Measurements from ENCODE around the gene MCRIP1. TPM values are rescaled to one million over a fixed set of nuclear protein-coding genes. Genes with fewer than 3 reads are reported as not detected.

Gene MCRIP1
- total RNA-seq, 1 experiment from 2014 or later: 115 TPM

DNA sequence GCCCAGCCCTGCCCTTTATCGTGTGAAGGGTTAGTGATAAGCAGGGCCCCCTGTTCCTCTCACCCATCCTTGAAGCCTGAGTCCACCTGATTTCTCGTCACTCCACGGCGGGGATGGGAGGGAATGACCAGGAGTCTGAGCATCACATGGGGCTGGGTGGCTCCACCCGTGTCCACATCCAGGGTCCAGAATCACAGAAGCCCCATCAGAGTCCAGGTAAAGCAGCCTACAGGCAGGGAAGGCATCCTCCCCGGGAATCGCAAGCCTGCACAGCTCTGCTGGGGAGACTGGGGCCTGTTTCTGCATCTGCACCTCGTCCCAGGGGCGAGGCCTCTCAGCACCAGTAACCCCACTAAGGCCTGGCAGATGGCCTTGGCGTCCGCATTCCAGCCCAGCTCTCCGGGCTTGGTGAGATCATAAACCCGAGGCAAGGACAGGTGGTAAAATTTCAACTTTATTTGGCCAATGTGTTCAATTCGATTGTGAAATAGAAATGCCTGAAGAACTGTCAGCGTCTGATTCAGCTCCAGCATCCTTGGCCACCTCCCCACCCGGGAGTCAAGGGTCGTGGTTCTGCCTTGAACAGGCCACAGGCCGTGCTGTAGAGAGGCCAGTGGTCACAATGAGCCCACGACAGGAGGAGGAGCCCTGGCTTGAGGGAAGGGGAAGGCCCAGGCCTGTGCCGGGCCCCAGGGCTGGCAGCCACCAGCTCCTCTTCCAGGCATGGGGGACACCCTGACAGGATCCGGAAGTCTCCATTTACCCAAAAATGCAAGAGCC is 9.8 kb upstream of the MCRIP1 start:
- TF ChIP-seq, protein P1, sequence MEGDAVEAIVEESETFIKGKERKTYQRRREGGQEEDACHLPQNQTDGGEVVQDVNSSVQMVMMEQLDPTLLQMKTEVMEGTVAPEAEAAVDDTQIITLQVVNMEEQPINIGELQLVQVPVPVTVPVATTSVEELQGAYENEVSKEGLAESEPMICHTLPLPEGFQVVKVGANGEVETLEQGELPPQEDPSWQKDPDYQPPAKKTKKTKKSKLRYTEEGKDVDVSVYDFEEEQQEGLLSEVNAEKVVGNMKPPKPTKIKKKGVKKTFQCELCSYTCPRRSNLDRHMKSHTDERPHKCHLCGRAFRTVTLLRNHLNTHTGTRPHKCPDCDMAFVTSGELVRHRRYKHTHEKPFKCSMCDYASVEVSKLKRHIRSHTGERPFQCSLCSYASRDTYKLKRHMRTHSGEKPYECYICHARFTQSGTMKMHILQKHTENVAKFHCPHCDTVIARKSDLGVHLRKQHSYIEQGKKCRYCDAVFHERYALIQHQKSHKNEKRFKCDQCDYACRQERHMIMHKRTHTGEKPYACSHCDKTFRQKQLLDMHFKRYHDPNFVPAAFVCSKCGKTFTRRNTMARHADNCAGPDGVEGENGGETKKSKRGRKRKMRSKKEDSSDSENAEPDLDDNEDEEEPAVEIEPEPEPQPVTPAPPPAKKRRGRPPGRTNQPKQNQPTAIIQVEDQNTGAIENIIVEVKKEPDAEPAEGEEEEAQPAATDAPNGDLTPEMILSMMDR (IDR thresholded peaks at IDR 0.05): no peak
- TF ChIP-seq POLR2AphosphoS5 (IDR thresholded peaks at IDR 0.05; ENCODE audit: low read depth, low read length): no peak
- TF ChIP-seq SIN3A (IDR thresholded peaks at IDR 0.05; ENCODE audit: borderline replicate concordance, insufficient read depth, low read depth, low read length): no peak
- TF ChIP-seq, protein P2, sequence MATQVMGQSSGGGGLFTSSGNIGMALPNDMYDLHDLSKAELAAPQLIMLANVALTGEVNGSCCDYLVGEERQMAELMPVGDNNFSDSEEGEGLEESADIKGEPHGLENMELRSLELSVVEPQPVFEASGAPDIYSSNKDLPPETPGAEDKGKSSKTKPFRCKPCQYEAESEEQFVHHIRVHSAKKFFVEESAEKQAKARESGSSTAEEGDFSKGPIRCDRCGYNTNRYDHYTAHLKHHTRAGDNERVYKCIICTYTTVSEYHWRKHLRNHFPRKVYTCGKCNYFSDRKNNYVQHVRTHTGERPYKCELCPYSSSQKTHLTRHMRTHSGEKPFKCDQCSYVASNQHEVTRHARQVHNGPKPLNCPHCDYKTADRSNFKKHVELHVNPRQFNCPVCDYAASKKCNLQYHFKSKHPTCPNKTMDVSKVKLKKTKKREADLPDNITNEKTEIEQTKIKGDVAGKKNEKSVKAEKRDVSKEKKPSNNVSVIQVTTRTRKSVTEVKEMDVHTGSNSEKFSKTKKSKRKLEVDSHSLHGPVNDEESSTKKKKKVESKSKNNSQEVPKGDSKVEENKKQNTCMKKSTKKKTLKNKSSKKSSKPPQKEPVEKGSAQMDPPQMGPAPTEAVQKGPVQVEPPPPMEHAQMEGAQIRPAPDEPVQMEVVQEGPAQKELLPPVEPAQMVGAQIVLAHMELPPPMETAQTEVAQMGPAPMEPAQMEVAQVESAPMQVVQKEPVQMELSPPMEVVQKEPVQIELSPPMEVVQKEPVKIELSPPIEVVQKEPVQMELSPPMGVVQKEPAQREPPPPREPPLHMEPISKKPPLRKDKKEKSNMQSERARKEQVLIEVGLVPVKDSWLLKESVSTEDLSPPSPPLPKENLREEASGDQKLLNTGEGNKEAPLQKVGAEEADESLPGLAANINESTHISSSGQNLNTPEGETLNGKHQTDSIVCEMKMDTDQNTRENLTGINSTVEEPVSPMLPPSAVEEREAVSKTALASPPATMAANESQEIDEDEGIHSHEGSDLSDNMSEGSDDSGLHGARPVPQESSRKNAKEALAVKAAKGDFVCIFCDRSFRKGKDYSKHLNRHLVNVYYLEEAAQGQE (IDR thresholded peaks at IDR 0.05; ENCODE audit: insufficient read depth in 1 of 2, low read depth in 2 of 2, low read length in 1 of 2): no peak
- no peak for TF ChIP-seq TCF7L2 (IDR thresholded peaks at IDR 0.05; ENCODE audit: low read depth, low read length)
- H3K4me3 ChIP-seq (ENCODE audit: low read depth in 2 of 2, low read length in 2 of 2): no peak overlapping the region
- intact Hi-C loops (cut with micrococcal nuclease; ENCODE audit: unreplicated experiment) (no loop called here), in situ Hi-C loops (cut with HindIII; ENCODE audit: low pct_unique_long_range_greater_than_20kb, low sequenced_read_pairs) (no loop called here)
- DNase-seq (ENCODE audit: low read depth, low spot score): no peak
- ATAC-seq: no peak
- H3K36me3 ChIP-seq (ENCODE audit: control insufficient read depth, insufficient read depth, low read length): peaks cover 5% of the 10 kb centered on the region
- no TSS peak for BruUV-seq (replicated peaks)
- ChIA-PET CTCF (no interaction called here), POLR2A (no interaction called here)
- H3K27me3 ChIP-seq (ENCODE audit: control insufficient read depth, insufficient read depth, low read length): no peaks in the 10 kb centered on the region
- no peak overlapping the region for H3K27ac ChIP-seq (ENCODE audit: low read length)
- no peaks in the 10 kb centered on the region for H3K9me3 ChIP-seq (ENCODE audit: control insufficient read depth, insufficient read depth, low read depth, low read length)
- 0 out of 2 replicates have a peak, but pooled peaks cover 4% of the 10 kb centered on the region for H3K4me1 ChIP-seq (ENCODE audit: control insufficient read depth, insufficient read depth, low read length)

DNA sequence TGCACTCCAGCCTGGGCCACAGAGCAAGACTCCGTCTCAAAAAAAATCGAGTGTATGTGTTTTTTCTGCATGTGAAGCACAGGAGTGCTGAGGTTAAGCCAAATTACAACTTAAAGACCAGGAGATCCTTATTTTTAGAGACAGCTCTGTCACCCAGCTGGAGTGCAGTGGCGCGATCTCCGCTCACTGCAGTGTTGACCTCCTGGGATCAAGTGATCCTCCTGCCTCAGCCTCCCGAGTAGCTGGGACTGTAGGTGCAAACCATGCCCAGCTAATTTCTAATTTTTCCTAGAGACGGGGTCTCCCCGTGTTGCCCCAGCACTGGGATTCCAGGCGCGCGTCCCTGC is 9.3 kb upstream of the MCRIP1 start:
- intact Hi-C loops (cut with micrococcal nuclease; ENCODE audit: unreplicated experiment) (no loop called here), in situ Hi-C loops (cut with HindIII; ENCODE audit: low pct_unique_long_range_greater_than_20kb, low sequenced_read_pairs) (no loop called here)
- no peaks in the 10 kb centered on the region for H3K27me3 ChIP-seq (ENCODE audit: control insufficient read depth, insufficient read depth, low read length)
- H3K4me1 ChIP-seq (ENCODE audit: control insufficient read depth, insufficient read depth, low read length): 0 out of 2 replicates have a peak, but pooled peaks cover 4% of the 10 kb centered on the region
- no peak overlapping the region for H3K27ac ChIP-seq (ENCODE audit: low read length)
- no peak for DNase-seq (ENCODE audit: low read depth, low spot score)
- ChIA-PET CTCF (no interaction called here), POLR2A (interaction anchor here (0.6 kb wide), 1 partner anchor 533 kb away, joined by 5 read pairs; no protein-coding TSS in a partner anchor)
- BruUV-seq (replicated peaks): no TSS peak
- no peak for ATAC-seq
- H3K4me3 ChIP-seq (ENCODE audit: low read depth in 2 of 2, low read length in 2 of 2): no peak overlapping the region
- H3K9me3 ChIP-seq (ENCODE audit: control insufficient read depth, insufficient read depth, low read depth, low read length): no peaks in the 10 kb centered on the region
- TF ChIP-seq, protein P1 (IDR thresholded peaks at IDR 0.05): no peak
- TF ChIP-seq, protein P2 (IDR thresholded peaks at IDR 0.05; ENCODE audit: insufficient read depth in 1 of 2, low read depth in 2 of 2, low read length in 1 of 2): no peak
- TF ChIP-seq POLR2AphosphoS5 (IDR thresholded peaks at IDR 0.05; ENCODE audit: low read depth, low read length) (no peak; the same call in 1 of the 2 replicates), TCF7L2 (IDR thresholded peaks at IDR 0.05; ENCODE audit: low read depth, low read length) (no peak), SIN3A (IDR thresholded peaks at IDR 0.05; ENCODE audit: borderline replicate concordance, insufficient read depth, low read depth, low read length) (no peak)
- H3K36me3 ChIP-seq (ENCODE audit: control insufficient read depth, insufficient read depth, low read length): peaks cover 5% of the 10 kb centered on the region
